ENCODE measurements around the gene VWA5B2. TPM values are rescaled to one million over a fixed set of nuclear protein-coding genes. Genes with fewer than 3 reads are reported as not detected.

The VWA5B2 gene
- total and polyA plus RNA-seq, 8 donors = under 0.01 to 100.0 (median 2.4) TPM

DNA sequence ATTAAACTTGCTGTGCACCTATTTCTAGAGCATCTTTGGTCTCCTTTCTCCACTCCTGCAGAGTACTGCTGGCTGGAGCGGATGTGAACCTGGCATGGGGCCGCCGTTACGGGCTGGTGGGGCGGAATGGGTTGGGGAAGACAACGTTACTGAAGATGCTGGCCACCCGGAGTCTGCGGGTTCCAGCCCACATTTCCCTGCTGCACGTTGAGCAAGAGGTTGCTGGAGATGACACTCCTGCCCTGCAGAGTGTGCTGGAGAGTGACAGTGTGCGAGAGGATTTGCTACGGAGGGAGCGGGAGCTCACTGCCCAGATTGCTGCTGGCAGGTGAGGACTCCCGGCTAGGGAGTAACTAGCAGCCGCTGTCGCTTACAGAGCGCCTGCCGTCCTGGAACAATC is 41.3 kb upstream of the VWA5B2 start:
- H3K9me3 ChIP-seq = no peaks in the 10 kb centered on the region
- peaks cover 22 to 44% (median 38%) of the 10 kb centered on the region in 4 donors for H3K4me1 ChIP-seq
- H3K27me3 ChIP-seq = no peaks in the 10 kb centered on the region
- peak overlapping the region in 1 of 4 donors; percentile 96 for H3K4me3 ChIP-seq
- DNase-seq = no peak
- TF ChIP-seq POLR2AphosphoS5 (IDR thresholded peaks at IDR 0.05) (no peak), POLR2A (IDR thresholded peaks at IDR 0.05) (no peak), EP300 (IDR thresholded peaks at IDR 0.05) (no peak)
- TF ChIP-seq, protein P1, sequence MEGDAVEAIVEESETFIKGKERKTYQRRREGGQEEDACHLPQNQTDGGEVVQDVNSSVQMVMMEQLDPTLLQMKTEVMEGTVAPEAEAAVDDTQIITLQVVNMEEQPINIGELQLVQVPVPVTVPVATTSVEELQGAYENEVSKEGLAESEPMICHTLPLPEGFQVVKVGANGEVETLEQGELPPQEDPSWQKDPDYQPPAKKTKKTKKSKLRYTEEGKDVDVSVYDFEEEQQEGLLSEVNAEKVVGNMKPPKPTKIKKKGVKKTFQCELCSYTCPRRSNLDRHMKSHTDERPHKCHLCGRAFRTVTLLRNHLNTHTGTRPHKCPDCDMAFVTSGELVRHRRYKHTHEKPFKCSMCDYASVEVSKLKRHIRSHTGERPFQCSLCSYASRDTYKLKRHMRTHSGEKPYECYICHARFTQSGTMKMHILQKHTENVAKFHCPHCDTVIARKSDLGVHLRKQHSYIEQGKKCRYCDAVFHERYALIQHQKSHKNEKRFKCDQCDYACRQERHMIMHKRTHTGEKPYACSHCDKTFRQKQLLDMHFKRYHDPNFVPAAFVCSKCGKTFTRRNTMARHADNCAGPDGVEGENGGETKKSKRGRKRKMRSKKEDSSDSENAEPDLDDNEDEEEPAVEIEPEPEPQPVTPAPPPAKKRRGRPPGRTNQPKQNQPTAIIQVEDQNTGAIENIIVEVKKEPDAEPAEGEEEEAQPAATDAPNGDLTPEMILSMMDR (IDR thresholded peaks at IDR 0.05) = no peak
- H3K36me3 ChIP-seq = peaks cover 63 to 74% (median 72%) of the 10 kb centered on the region in 4 donors
- intact Hi-C loops (cut with DNase I; ENCODE audit: low total_unique reads) = loop anchor here (10.0 kb wide), 1 partner anchor 57 kb away; the partner anchor contains the start of genes ALG3 and EEF1AKMT4
- H3K27ac ChIP-seq = no peak overlapping the region
- WGBS, 5 donors = 87 to 91% (median 88%) methylated on average over 16 to 17 of the region's 17 CpGs

DNA sequence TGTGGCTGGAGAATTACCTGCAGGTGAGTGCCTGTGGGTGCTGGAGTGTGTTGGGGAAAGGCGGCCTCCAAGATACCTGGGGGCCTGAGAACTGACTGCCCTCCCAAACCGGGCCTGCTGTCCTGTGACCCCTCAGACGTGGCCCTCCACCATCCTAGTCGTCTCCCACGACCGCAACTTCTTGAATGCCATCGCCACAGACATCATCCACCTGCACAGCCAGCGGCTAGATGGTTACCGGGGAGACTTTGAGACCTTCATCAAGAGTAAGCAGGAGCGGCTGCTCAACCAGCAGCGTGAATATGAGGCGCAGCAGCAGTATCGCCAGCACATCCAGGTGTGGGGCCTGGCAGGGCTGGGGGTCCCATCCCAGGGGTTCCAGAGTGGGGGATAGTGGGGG is 40.0 kb upstream of the VWA5B2 start:
- DNase-seq = no peak
- Histone ChIP-seq H3K4me1 (peaks cover 22 to 44% (median 38%) of the 10 kb centered on the region in 4 donors), H3K4me3 (no peak overlapping the region), H3K27me3 (no peaks in the 10 kb centered on the region), H3K27ac (no peak overlapping the region), H3K36me3 (peaks cover 63 to 74% (median 72%) of the 10 kb centered on the region in 4 donors), H3K9me3 (no peaks in the 10 kb centered on the region)
- intact Hi-C loops (cut with DNase I; ENCODE audit: low total_unique reads) = loop anchor here (10.0 kb wide), 1 partner anchor 55 kb away; the partner anchor contains the start of genes ALG3 and EEF1AKMT4
- TF ChIP-seq POLR2A (IDR thresholded peaks at IDR 0.05) = no peak
- no peak for TF ChIP-seq EP300 (IDR thresholded peaks at IDR 0.05)
- no peak for TF ChIP-seq POLR2AphosphoS5 (IDR thresholded peaks at IDR 0.05)
- WGBS, 5 donors = 91 to 94% (median 92%) methylated on average over 13 of the region's 13 CpGs

DNA sequence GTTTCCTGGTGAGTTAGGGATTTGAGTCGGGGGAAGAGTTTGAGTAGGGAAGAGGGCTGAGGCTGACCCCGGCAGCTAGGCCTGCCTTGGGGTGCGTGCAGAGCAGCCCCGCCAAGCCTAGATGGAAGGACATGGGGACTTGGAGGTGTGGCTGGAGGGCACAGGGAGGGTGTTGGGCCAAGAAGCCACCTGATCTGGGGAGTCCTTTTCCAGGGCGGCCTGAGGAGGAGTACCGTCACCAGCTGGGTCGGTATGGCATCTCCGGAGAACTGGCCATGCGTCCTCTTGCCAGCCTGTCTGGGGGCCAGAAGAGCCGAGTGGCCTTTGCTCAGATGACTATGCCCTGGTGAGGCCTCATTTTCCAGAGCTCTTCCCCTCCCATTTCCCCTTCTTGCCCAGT is 36.5 kb upstream of the VWA5B2 start:
- no peak for DNase-seq
- Histone ChIP-seq H3K4me1 (peaks cover 4 to 22% (median 14%) of the 10 kb centered on the region in 4 donors), H3K9me3 (no peaks in the 10 kb centered on the region), H3K27me3 (no peaks in the 10 kb centered on the region), H3K4me3 (no peak overlapping the region), H3K36me3 (peaks cover 73 to 92% (median 89%) of the 10 kb centered on the region in 4 donors), H3K27ac (no peak overlapping the region)
- intact Hi-C loops (cut with DNase I; ENCODE audit: low total_unique reads) = no loop called here
- 89 to 96% (median 93%) methylated on average over 9 to 10 of the region's 10 CpGs for WGBS, 5 donors
- TF ChIP-seq, protein P1 (IDR thresholded peaks at IDR 0.05) = no peak
- TF ChIP-seq POLR2A (IDR thresholded peaks at IDR 0.05) = no peak
- TF ChIP-seq POLR2AphosphoS5 (IDR thresholded peaks at IDR 0.05) = no peak
- TF ChIP-seq EP300 (IDR thresholded peaks at IDR 0.05) = no peak

DNA sequence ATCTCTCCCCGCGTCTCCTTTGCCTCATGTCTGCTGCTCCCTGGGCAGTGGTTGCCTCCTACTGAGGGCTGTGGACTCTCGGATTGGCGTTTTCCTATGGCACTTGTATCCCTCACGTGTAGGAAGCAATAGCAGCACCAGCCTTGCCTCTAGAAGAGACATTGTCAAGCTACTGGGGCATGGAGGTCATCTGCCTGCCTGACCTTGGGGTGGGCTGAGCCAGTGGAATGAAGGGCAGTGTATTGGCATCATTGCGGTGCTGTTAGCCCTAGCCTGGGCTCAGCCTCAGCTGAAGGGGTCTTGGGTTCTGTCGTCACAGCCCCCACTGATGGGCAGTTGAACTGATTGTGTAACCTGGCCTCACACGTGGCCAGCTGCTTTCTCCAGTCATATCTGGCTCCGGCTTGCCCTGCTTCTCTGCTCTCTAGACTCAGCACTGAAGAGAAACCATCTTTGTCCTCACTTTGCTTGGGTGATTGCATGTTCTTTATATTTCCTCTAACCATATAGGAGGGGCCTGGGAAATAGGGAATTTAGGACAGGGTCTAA is 35.3 kb upstream of the VWA5B2 start:
- no peak overlapping the region for H3K27ac ChIP-seq
- 82 to 92% (median 85%) methylated on average over 6 to 9 of the region's 9 CpGs for WGBS, 5 donors
- intact Hi-C loops (cut with DNase I; ENCODE audit: low total_unique reads) = no loop called here
- H3K27me3 ChIP-seq = no peaks in the 10 kb centered on the region
- H3K9me3 ChIP-seq = no peaks in the 10 kb centered on the region
- DNase-seq = no peak
- peaks cover 62 to 80% (median 77%) of the 10 kb centered on the region in 4 donors for H3K36me3 ChIP-seq
- peaks cover 0 to 10% (median 3%) of the 10 kb centered on the region in 4 donors for H3K4me1 ChIP-seq
- TF ChIP-seq POLR2AphosphoS5 (IDR thresholded peaks at IDR 0.05) (no peak), POLR2A (IDR thresholded peaks at IDR 0.05) (no peak)
- H3K4me3 ChIP-seq = no peak overlapping the region

DNA sequence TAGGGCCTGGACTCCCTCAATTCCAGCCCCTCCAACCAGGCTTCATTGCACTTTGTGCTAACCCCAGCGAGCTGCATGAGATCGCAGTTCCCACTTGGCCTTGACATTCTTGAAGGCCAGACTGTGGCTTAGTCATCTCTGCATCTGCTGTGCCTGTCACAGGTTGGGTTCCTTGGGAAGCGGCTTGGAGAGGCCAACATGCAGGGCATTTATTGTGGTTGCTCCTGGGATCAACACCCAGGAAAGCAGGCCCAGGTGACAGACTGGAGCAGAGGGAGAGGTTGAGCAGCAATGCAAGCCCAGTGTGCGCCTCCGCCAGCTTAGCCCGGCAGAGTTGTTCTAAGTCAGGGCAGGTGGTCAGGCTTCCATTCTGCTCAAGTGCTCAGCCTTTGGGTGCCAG is 32.8 kb upstream of the VWA5B2 start:
- DNase-seq = no peak
- Histone ChIP-seq H3K4me1 (no peaks in the 10 kb centered on the region), H3K27me3 (no peaks in the 10 kb centered on the region), H3K9me3 (no peaks in the 10 kb centered on the region), H3K4me3 (no peak overlapping the region), H3K36me3 (peaks cover 39 to 55% (median 52%) of the 10 kb centered on the region in 4 donors), H3K27ac (no peak overlapping the region)
- TF ChIP-seq EP300 (IDR thresholded peaks at IDR 0.05) = no peak
- TF ChIP-seq POLR2A (IDR thresholded peaks at IDR 0.05) = no peak
- TF ChIP-seq, protein P1 (IDR thresholded peaks at IDR 0.05) = no peak
- no peak for TF ChIP-seq POLR2AphosphoS5 (IDR thresholded peaks at IDR 0.05)
- 88 to 92% (median 90%) methylated on average over 6 of the region's 6 CpGs for WGBS, 5 donors
- intact Hi-C loops (cut with DNase I; ENCODE audit: low total_unique reads) = no loop called here

Measured in stomach (tissue), 9 donors.